Measurements from ENCODE around the gene GAL3ST2. TPM values are rescaled to one million over a fixed set of nuclear protein-coding genes. Genes with fewer than 3 reads are reported as not detected.

GAL3ST2 gene
- total and polyA plus RNA-seq, 2 of the 8 experiments (the other 6 are each of a cell fraction or from before 2014, with no cell fraction given) = not detected

- no peak overlapping the region for H2AFZ ChIP-seq (ENCODE audit: low read length)
- CTCF ChIA-PET (ENCODE audit: partially characterized antibody) = interaction anchor here (0.6 kb wide), 1 partner anchor 9 kb away, joined by 3 read pairs; no protein-coding TSS in a partner anchor
- TF ChIP-seq TEAD4 (IDR thresholded peaks at IDR 0.05; ENCODE audit: low read depth, low read length) (no peak), SIN3A (conservative IDR thresholded peaks at IDR 0.05 in 1 of 2, IDR thresholded peaks at IDR 0.05 in 1 of 2; ENCODE audit: low read depth in 1 of 2, low read length in 2 of 2) (no peak), KDM5A (IDR thresholded peaks at IDR 0.05; ENCODE audit: low read length) (no peak), SUZ12 (IDR thresholded peaks at IDR 0.05; ENCODE audit: low read length) (no peak), MAFK (IDR thresholded peaks at IDR 0.05; ENCODE audit: low read depth, low read length) (no peak), HDAC2 (IDR thresholded peaks at IDR 0.05; ENCODE audit: borderline replicate concordance in 1 of 2, low read depth in 2 of 2, low read length in 2 of 2) (no peak)
Measured at GRCh38 chr2:241788135-241788534, 11.5 kb downstream of the GAL3ST2 start.

More at GRCh38 chr2:241788135-241788534, 11.5 kb downstream of the GAL3ST2 start:
- Histone ChIP-seq H2BK20ac (ENCODE audit: low read length) (no peak overlapping the region), H4K5ac (ENCODE audit: insufficient read length, low read depth, low read length) (no peak overlapping the region), H3K9ac (replicated peaks in 1 of 4; ENCODE audit: extremely low read depth in 1 of 4, low read depth in 3 of 4, low read length in 3 of 4) (no peak overlapping the region), H3K18ac (ENCODE audit: extremely low read depth, low read length) (no peak overlapping the region), H4K91ac (replicated peaks; ENCODE audit: insufficient read length, low read length) (no peak overlapping the region), H3K36me3 (ENCODE audit: control insufficient read depth in 2 of 4, insufficient read depth in 4 of 4, low read length in 3 of 4) (no peaks in the 10 kb centered on the region), H3K4me1 (replicated peaks in 1 of 4; ENCODE audit: control insufficient read depth in 3 of 4, insufficient read depth in 4 of 4, low read length in 3 of 4) (no peaks in the 10 kb centered on the region), H3K27ac (ENCODE audit: low read depth, low read length) (no peak overlapping the region), H2BK120ac (replicated peaks; ENCODE audit: low read depth, low read length) (no peak overlapping the region), H3K79me1 (ENCODE audit: low read depth, low read length) (no peaks in the 10 kb centered on the region), H3K14ac (ENCODE audit: insufficient read length) (no peak overlapping the region), H3K9me3 (ENCODE audit: insufficient read depth in 2 of 2, low read depth in 1 of 2, low read length in 1 of 2) (peaks cover 31 to 33% of the 10 kb centered on the region in 2 experiments), H3K79me2 (ENCODE audit: control insufficient read depth in 1 of 2, insufficient read depth in 2 of 2, low read length in 2 of 2) (no peaks in the 10 kb centered on the region), H3K4ac (replicated peaks; ENCODE audit: insufficient read length, low read depth, low read length) (no peak overlapping the region), H4K8ac (ENCODE audit: extremely low read depth, insufficient read depth, low read length) (no peak overlapping the region), H3K27me3 (replicated peaks in 1 of 4; ENCODE audit: control insufficient read depth in 3 of 4, extremely low read depth in 1 of 4, insufficient read depth in 3 of 4, low read length in 3 of 4) (no peaks in the 10 kb centered on the region), H4K20me1 (replicated peaks in 1 of 2; ENCODE audit: control insufficient read depth in 1 of 2, insufficient read depth in 2 of 2, low read length in 2 of 2) (no peaks in the 10 kb centered on the region), H3K23ac (ENCODE audit: insufficient read length) (no peak overlapping the region), H3K23me2 (ENCODE audit: low read depth, low read length) (no peaks in the 10 kb centered on the region), H2BK12ac (ENCODE audit: low read depth, low read length) (no peak overlapping the region), H2AK5ac (ENCODE audit: low read depth, low read length) (no peak overlapping the region), H3K4me2 (ENCODE audit: insufficient read depth in 1 of 2, low read depth in 2 of 2, low read length in 2 of 2) (no peak overlapping the region), H3K56ac (replicated peaks; ENCODE audit: insufficient read length, low read depth, low read length) (no peak overlapping the region), H2BK5ac (ENCODE audit: low read depth, low read length) (no peak overlapping the region), H3K4me3 (ENCODE audit: extremely low read depth in 1 of 4, insufficient read depth in 2 of 4, low read depth in 3 of 4, low read length in 4 of 4) (no peak overlapping the region), H2BK15ac (ENCODE audit: low read length) (no peak overlapping the region)
- DNase-seq (ENCODE audit: low read depth in 1 of 2, low spot score in 2 of 2) (no peak), FAIRE-seq (no peak)
- POLR2A ChIA-PET (ENCODE audit: partially characterized antibody) = no interaction called here
- WGBS, 2 experiments (ENCODE audit: extremely low coverage in 1 of 2, insufficient coverage in 1 of 2, insufficient read length in 1 of 2, insufficient replicate concordance in 2 of 2, low coverage in 1 of 2, low lambda C conversion rate in 2 of 2, missing lambda C conversion rate in 1 of 2) = 92% methylated on average over 4 of the region's 4 CpGs; no CpG with 5 or more reads in 1 of the 2 experiments

Measured in H1 (cell line).